Astrocyte of the hippocampus (primary cell): Measurements from ENCODE around the gene ATAD1.
"Not testable (repeated sequence)": the region's sequence is repeated elsewhere in the genome, so short reads cannot be mapped to it uniquely, and the experiment has no call there.

Experiments used
- DNase-seq: peaks from one replicate; pipeline ENCODE4 v3.0.0; 2011; ENCODE audit warnings: low read depth, low spot score

The ATAD1 gene

GRCh38 chr10:87803328-87803727 is 14.7 kb downstream of the ATAD1 start:
- no peak for DNase-seq

GRCh38 chr10:87801813-87802435 is 16.1 kb downstream of the ATAD1 start:
- not testable (repeated sequence) for DNase-seq

GRCh38 chr10:87799860-87800259 is 18.2 kb downstream of the ATAD1 start:
- no peak for DNase-seq

GRCh38 chr10:87798082-87798481 is 19.9 kb downstream of the ATAD1 start:
- no peak for DNase-seq

GRCh38 chr10:87794285-87794684 is 23.7 kb downstream of the ATAD1 start:
- DNase-seq = no peak

- DNase-seq = no peak
Observed at GRCh38 chr10:87790185-87790584, 27.8 kb downstream of the ATAD1 start.

GRCh38 chr10:87786421-87786820 is 31.6 kb downstream of the ATAD1 start:
- no peak for DNase-seq

GRCh38 chr10:87782721-87783120 is 35.3 kb downstream of the ATAD1 start:
- no peak for DNase-seq

GRCh38 chr10:87781545-87781944 is 36.5 kb downstream of the ATAD1 start:
- DNase-seq = no peak

GRCh38 chr10:87776328-87776727 is 41.7 kb downstream of the ATAD1 start:
- DNase-seq = no peak

- DNase-seq = peak; percentile 15
Observed at GRCh38 chr10:87775766-87776165, 42.3 kb downstream of the ATAD1 start.

GRCh38 chr10:87771871-87772500 is 46.0 kb downstream of the ATAD1 start:
- peak; percentile 32 for DNase-seq

- peak; percentile 59 for DNase-seq
Observed at GRCh38 chr10:87767253-87767652, 50.8 kb downstream of the ATAD1 start.

- DNase-seq = no peak
Observed at GRCh38 chr10:87765666-87766376, 52.2 kb downstream of the ATAD1 start.

- no peak for DNase-seq
Observed at GRCh38 chr10:87764072-87764934, 53.7 kb downstream of the ATAD1 start.

GRCh38 chr10:87763086-87763861 is 54.8 kb downstream of the ATAD1 start:
- DNase-seq = no peak

GRCh38 chr10:87761892-87762291 is 56.1 kb downstream of the ATAD1 start:
- DNase-seq = peak; percentile 39

- DNase-seq = no peak
Observed at GRCh38 chr10:87761153-87761552, 56.9 kb downstream of the ATAD1 start.

- DNase-seq = no peak
Observed at GRCh38 chr10:87760195-87760905, 57.7 kb downstream of the ATAD1 start.

- DNase-seq = no peak
Observed at GRCh38 chr10:87759551-87759950, 58.5 kb downstream of the ATAD1 start.

GRCh38 chr10:87757685-87758084 is 60.3 kb downstream of the ATAD1 start:
- DNase-seq = no peak
